GM23338 (cell line): ENCODE measurements around the gene HNF1B. TPM values are rescaled to one million over a fixed set of nuclear protein-coding genes. Genes with fewer than 3 reads are reported as not detected.

ENCODE experiments used
- ATAC-seq: fragments of 200-7000 bp; cut with Tn5 transposase; 3 replicates; pipeline ENCODE4 v1.9.1; 2020
- DNase-seq: peaks from one replicate; pipeline ENCODE4 v3.0.0-alpha.2; 2015; ENCODE audit warnings: low spot score
- H2AFZ ChIP-seq: fragments of 200-600 bp; sonication (generic); 2 replicates; pipeline ENCODE4 v1.8.0; 2016; ENCODE audit warnings: antibody characterized with exemption, mild to moderate bottlenecking, moderate library complexity
- H3F3A ChIP-seq: fragments of 200-600 bp; sonication (generic); replicated peaks from 2 replicates; pipeline ENCODE4 v1.8.0; 2017; ENCODE audit warnings: antibody characterized with exemption, mixed run types, low read depth
- H3K27ac ChIP-seq: fragments of 200-600 bp; sonication (generic); 2 replicates; pipeline ENCODE4 v1.6.1; 2016; ENCODE audit warnings: low read depth
- H3K27me3 ChIP-seq: fragments of 200-600 bp; sonication (generic); 2 replicates; pipeline ENCODE4 v1.8.0; 2016; ENCODE audit warnings: mild to moderate bottlenecking, mixed run types, moderate library complexity; ENCODE audit not compliant: insufficient read depth
- H3K36me3 ChIP-seq: fragments of 200-600 bp; sonication (generic); 2 replicates; pipeline ENCODE4 v1.8.0; 2016; ENCODE audit warnings: mild to moderate bottlenecking; ENCODE audit not compliant: insufficient read depth
- H3K4me1 ChIP-seq: fragments of 200-600 bp; sonication (generic); 2 replicates; pipeline ENCODE4 v1.8.0; 2016; ENCODE audit warnings: mild to moderate bottlenecking, moderate library complexity; ENCODE audit not compliant: insufficient read depth
- H3K4me2 ChIP-seq: fragments of 200-600 bp; sonication (generic); 2 replicates; pipeline ENCODE4 v1.7.1; 2017; ENCODE audit warnings: mixed run types
- H3K4me3 ChIP-seq: fragments of 200-600 bp; sonication (generic); 2 replicates; pipeline ENCODE4 v1.6.1; 2016; ENCODE audit warnings: mixed run types
- H3K79me2 ChIP-seq: fragments of 200-600 bp; sonication (generic); replicated peaks from 2 replicates; pipeline ENCODE4 v1.8.0; 2017; ENCODE audit warnings: mild to moderate bottlenecking; ENCODE audit not compliant: insufficient read depth
- H3K9me2 ChIP-seq: fragments of 200-600 bp; sonication (generic); 2 replicates; pipeline ENCODE4 v1.8.0; 2017; ENCODE audit not compliant: insufficient read depth
- H4K20me1 ChIP-seq: fragments of 200-600 bp; sonication (generic); replicated peaks from 2 replicates; pipeline ENCODE4 v1.8.0; 2017; ENCODE audit warnings: mild to moderate bottlenecking; ENCODE audit not compliant: insufficient read depth
- H3K27ac Mint-ChIP-seq: 2 replicates; pipeline ENCODE4 v1.8.0; 2020; ENCODE audit warnings: inconsistent platforms, mild to moderate bottlenecking, moderate library complexity, mixed read lengths
- H3K27me3 Mint-ChIP-seq: 3 replicates; pipeline ENCODE4 v1.8.0; 2022; ENCODE audit warnings: low read depth, mild to moderate bottlenecking, moderate library complexity, mixed read lengths, inconsistent platforms; ENCODE audit not compliant: insufficient read depth, poor library complexity
- H3K36me3 Mint-ChIP-seq: 3 replicates; pipeline ENCODE4 v1.8.0; 2021; ENCODE audit warnings: low read depth, mild to moderate bottlenecking, inconsistent platforms, moderate library complexity, mixed read lengths
- H3K4me1 Mint-ChIP-seq: 3 replicates; pipeline ENCODE4 v1.8.0; 2020; ENCODE audit warnings: mild to moderate bottlenecking, inconsistent platforms, mixed read lengths
- H3K4me3 Mint-ChIP-seq: 3 replicates; pipeline ENCODE4 v1.8.0; 2021; ENCODE audit warnings: moderate library complexity, mild to moderate bottlenecking, inconsistent platforms, mixed read lengths
- H3K9me3 Mint-ChIP-seq: 3 replicates; pipeline ENCODE4 v1.8.0; 2020; ENCODE audit warnings: moderate library complexity, mild to moderate bottlenecking, inconsistent platforms, mixed read lengths
- CREB1 ChIP-seq: fragments of 250-450 bp; sonication (Bioruptor Pico); IDR thresholded peaks from 2 replicates; pipeline ENCODE4 v1.5.0; 2020; ENCODE audit warnings: low read depth, mild to moderate bottlenecking, moderate library complexity
- CTCF ChIP-seq, 2 experiments: fragments of 200-600 bp in 1 of 2; sonication (generic) in 1 of 2; conservative IDR thresholded peaks; 2 replicates each; pipeline versions ENCODE4 v1.5.1 to v1.6.1; 2016 to 2017; ENCODE audit warnings: antibody characterized with exemption in 2 of 2, low read depth in 2 of 2, mild to moderate bottlenecking in 2 of 2, moderate library complexity in 1 of 2
- JUNB ChIP-seq: IDR thresholded peaks from one replicate; pipeline ENCODE4 v1.6.1; 2016; ENCODE audit warnings: antibody characterized with exemption; ENCODE audit not compliant: unreplicated experiment
- NANOG ChIP-seq: IDR thresholded peaks from 2 replicates; pipeline ENCODE4 v1.6.1; 2016; ENCODE audit warnings: antibody characterized with exemption, borderline replicate concordance
- POLR2AphosphoS5 ChIP-seq: IDR thresholded peaks from 2 replicates; pipeline ENCODE4 v1.6.1; 2016; ENCODE audit warnings: antibody characterized with exemption, low read depth
- REST ChIP-seq: IDR thresholded peaks from one replicate; pipeline ENCODE4 v1.6.1; 2018; ENCODE audit warnings: antibody characterized with exemption; ENCODE audit not compliant: unreplicated experiment
- STAT1 ChIP-seq: IDR thresholded peaks from one replicate; pipeline ENCODE4 v1.6.1; 2016; ENCODE audit warnings: antibody characterized with exemption; ENCODE audit not compliant: unreplicated experiment
- ZNF114 ChIP-seq: fragments of 250-450 bp; sonication (Bioruptor Pico); IDR thresholded peaks from 2 replicates; pipeline ENCODE4 v1.5.0; 2020; ENCODE audit warnings: mild to moderate bottlenecking, moderate library complexity
- ZNF331 ChIP-seq: fragments of 250-450 bp; sonication (Bioruptor Pico); IDR thresholded peaks from 2 replicates; pipeline ENCODE4 v1.5.0; 2020; ENCODE audit warnings: low read depth, mild to moderate bottlenecking, moderate library complexity
- polyA plus RNA-seq: library from polyadenylated mRNA; unstranded; fragments of >200 nt; fragmentation: Nextera tagmentation; extraction: Ambion mirVana; gene quantifications from 2 replicates; pipeline ENCODE4 v1.2.1, GENCODE V29; 2016
- total RNA-seq: library from RNA; depleted of rRNA; stranded (reverse); fragments of >200 nt; shearing (Covaris generic); gene quantifications from 2 replicates; pipeline ENCODE4 v1.2.3, GENCODE V29; 2014

The HNF1B gene
- total and polyA plus RNA-seq, 2 experiments from 2014 or later: 0.07 to 0.19 TPM

GRCh38 chr17:37708616-37709212, 36.1 kb downstream of the HNF1B start (continued):
- TF ChIP-seq CTCF (conservative IDR thresholded peaks at IDR 0.05; ENCODE audit: low read depth in 2 of 2) (no peak), REST (no peak), NANOG (no peak)

- H3K27ac ChIP-seq: no peak overlapping the region
- peaks cover 7% of the 10 kb centered on the region for H3K9me2 ChIP-seq
- no peaks in the 10 kb centered on the region for H3F3A ChIP-seq
- H3K27me3 ChIP-seq: no peaks in the 10 kb centered on the region
- Mint-ChIP-seq H3K27ac (no peak overlapping the region), H3K4me1 (peaks cover 17% of the 10 kb centered on the region), H3K36me3 (no peaks in the 10 kb centered on the region), H3K4me3 (no peak overlapping the region), H3K27me3 (peaks cover 9% of the 10 kb centered on the region), H3K9me3 (no peaks in the 10 kb centered on the region; the same call in 2 of the 3 replicates)
- H3K79me2 ChIP-seq: no peaks in the 10 kb centered on the region
- ATAC-seq: no peak
- no peaks in the 10 kb centered on the region for H4K20me1 ChIP-seq
- no peaks in the 10 kb centered on the region for H3K36me3 ChIP-seq
- H3K4me2 ChIP-seq: no peak overlapping the region
- H3K4me3 ChIP-seq: no peak overlapping the region
- DNase-seq: no peak
- H2AFZ ChIP-seq: peak overlapping the region; percentile 69
- peaks cover 5% of the 10 kb centered on the region; the same call in 1 of the 2 replicates for H3K4me1 ChIP-seq
- TF ChIP-seq JUNB (no peak), ZNF114 (CRISPR knock-in tag) (no peak), STAT1 (no peak), POLR2AphosphoS5 (no peak), ZNF331 (no peak), NANOG (no peak), REST (no peak), CTCF (conservative IDR thresholded peaks at IDR 0.05; ENCODE audit: low read depth in 2 of 2) (no peak), CREB1 (CRISPR knock-in tag) (no peak)
Observed at GRCh38 chr17:37708008-37708615, 36.7 kb downstream of the HNF1B start.
